ENCODE results near the gene SEZ6L.

DNA sequence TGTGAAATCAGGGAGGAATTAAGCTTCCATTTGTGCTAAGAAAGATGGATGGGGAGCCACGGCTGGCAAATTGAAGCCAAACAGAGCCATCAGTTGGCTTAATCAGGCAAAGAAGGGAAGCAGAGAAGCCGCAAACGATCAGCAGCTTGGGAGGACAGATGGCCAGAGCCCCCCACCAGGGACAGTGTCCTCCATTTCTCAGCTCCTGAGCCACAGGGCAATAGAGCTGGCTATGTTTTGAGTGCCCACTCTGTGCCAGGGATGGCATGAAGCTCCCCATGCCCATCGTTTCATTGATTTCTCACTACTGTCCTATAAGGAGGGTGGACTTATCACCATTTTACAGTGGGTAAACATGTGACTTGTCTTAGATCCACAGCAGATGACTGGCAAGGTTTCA, 133.5 kb downstream of the SEZ6L start:
- no peak for TF ChIP-seq EZH2 (IDR thresholded peaks at IDR 0.05; ENCODE audit: borderline replicate concordance, insufficient read depth, low read length, poor library complexity, severe bottlenecking)
- TF ChIP-seq, protein P1, sequence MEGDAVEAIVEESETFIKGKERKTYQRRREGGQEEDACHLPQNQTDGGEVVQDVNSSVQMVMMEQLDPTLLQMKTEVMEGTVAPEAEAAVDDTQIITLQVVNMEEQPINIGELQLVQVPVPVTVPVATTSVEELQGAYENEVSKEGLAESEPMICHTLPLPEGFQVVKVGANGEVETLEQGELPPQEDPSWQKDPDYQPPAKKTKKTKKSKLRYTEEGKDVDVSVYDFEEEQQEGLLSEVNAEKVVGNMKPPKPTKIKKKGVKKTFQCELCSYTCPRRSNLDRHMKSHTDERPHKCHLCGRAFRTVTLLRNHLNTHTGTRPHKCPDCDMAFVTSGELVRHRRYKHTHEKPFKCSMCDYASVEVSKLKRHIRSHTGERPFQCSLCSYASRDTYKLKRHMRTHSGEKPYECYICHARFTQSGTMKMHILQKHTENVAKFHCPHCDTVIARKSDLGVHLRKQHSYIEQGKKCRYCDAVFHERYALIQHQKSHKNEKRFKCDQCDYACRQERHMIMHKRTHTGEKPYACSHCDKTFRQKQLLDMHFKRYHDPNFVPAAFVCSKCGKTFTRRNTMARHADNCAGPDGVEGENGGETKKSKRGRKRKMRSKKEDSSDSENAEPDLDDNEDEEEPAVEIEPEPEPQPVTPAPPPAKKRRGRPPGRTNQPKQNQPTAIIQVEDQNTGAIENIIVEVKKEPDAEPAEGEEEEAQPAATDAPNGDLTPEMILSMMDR (IDR thresholded peaks at IDR 0.05; ENCODE audit: poor library complexity, severe bottlenecking) = no peak
- TF ChIP-seq SMC3 (conservative IDR thresholded peaks at IDR 0.05; ENCODE audit: poor library complexity) = no peak
- no peak for TF ChIP-seq POLR2AphosphoS5 (IDR thresholded peaks at IDR 0.05)
- no peak for TF ChIP-seq EP300 (conservative IDR thresholded peaks at IDR 0.05; ENCODE audit: poor library complexity, severe bottlenecking)
- TF ChIP-seq MXI1 (conservative IDR thresholded peaks at IDR 0.05; ENCODE audit: poor library complexity, severe bottlenecking) = no peak
- TF ChIP-seq, protein P2, sequence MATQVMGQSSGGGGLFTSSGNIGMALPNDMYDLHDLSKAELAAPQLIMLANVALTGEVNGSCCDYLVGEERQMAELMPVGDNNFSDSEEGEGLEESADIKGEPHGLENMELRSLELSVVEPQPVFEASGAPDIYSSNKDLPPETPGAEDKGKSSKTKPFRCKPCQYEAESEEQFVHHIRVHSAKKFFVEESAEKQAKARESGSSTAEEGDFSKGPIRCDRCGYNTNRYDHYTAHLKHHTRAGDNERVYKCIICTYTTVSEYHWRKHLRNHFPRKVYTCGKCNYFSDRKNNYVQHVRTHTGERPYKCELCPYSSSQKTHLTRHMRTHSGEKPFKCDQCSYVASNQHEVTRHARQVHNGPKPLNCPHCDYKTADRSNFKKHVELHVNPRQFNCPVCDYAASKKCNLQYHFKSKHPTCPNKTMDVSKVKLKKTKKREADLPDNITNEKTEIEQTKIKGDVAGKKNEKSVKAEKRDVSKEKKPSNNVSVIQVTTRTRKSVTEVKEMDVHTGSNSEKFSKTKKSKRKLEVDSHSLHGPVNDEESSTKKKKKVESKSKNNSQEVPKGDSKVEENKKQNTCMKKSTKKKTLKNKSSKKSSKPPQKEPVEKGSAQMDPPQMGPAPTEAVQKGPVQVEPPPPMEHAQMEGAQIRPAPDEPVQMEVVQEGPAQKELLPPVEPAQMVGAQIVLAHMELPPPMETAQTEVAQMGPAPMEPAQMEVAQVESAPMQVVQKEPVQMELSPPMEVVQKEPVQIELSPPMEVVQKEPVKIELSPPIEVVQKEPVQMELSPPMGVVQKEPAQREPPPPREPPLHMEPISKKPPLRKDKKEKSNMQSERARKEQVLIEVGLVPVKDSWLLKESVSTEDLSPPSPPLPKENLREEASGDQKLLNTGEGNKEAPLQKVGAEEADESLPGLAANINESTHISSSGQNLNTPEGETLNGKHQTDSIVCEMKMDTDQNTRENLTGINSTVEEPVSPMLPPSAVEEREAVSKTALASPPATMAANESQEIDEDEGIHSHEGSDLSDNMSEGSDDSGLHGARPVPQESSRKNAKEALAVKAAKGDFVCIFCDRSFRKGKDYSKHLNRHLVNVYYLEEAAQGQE (IDR thresholded peaks at IDR 0.05; ENCODE audit: borderline replicate concordance) = no peak
- no peak for TF ChIP-seq TAF1 (IDR thresholded peaks at IDR 0.05; ENCODE audit: low read depth)

Data from neural cell (in vitro differentiated cells).